SK-N-MC (cell line): Measurements from ENCODE around the gene SPZ1.
"Not testable (repeated sequence)": the region's sequence is repeated elsewhere in the genome, so short reads cannot be mapped to it uniquely, and the experiment has no call there.

Experiments used
- DNase-seq: peaks from one replicate; pipeline ENCODE4 v3.0.0-alpha.2; 2011; ENCODE audit warnings: low read depth, low spot score
- H3K27ac ChIP-seq: fragments of 200-600 bp; sonication (generic); 2 replicates; pipeline ENCODE4 v1.5.1; 2016; ENCODE audit warnings: mixed run types
- H3K36me3 ChIP-seq: fragments of 200-600 bp; sonication (generic); 2 replicates; pipeline ENCODE4 v1.6.1; 2017; ENCODE audit warnings: antibody characterized with exemption, low read length, mixed read lengths; ENCODE audit not compliant: insufficient read depth
- H3K4me3 ChIP-seq: fragments of 200-600 bp; sonication (generic); 2 replicates; pipeline ENCODE4 v1.5.1; 2016
- H3K9ac ChIP-seq: fragments of 200-600 bp; sonication (generic); 2 replicates; pipeline ENCODE4 v1.8.0; 2017; ENCODE audit warnings: mixed run types, mixed read lengths; ENCODE audit not compliant: insufficient read length
- H3K9me3 ChIP-seq: fragments of 200-600 bp; sonication (generic); 2 replicates; pipeline ENCODE4 v1.6.1; 2017; ENCODE audit warnings: low read depth, mild to moderate bottlenecking, antibody characterized with exemption, low read length, moderate library complexity, mixed read lengths
- EZH2 ChIP-seq: fragments of 200-600 bp; sonication (generic); IDR thresholded peaks from one replicate; pipeline ENCODE4 v1.6.1; 2017; ENCODE audit warnings: antibody characterized with exemption
- FOXP2 ChIP-seq: optimal IDR thresholded peaks from 2 replicates; pipeline ENCODE3; 2011; ENCODE audit warnings: mild to moderate bottlenecking, moderate library complexity; ENCODE audit not compliant: insufficient read depth; ENCODE audit errors: extremely low read length, control extremely low read depth
- POLR2AphosphoS5 ChIP-seq: IDR thresholded peaks from 2 replicates; pipeline ENCODE4 v1.6.1; 2012; ENCODE audit warnings: mild to moderate bottlenecking, low read depth, low read length, borderline replicate concordance

Gene SPZ1

GRCh38 chr5:80289320-80289719 lies 30.5 kb upstream of the SPZ1 start:
- Histone ChIP-seq H3K4me3 (no peak overlapping the region), H3K36me3 (no peaks in the 10 kb centered on the region), H3K9ac (no peak overlapping the region), H3K9me3 (no peaks in the 10 kb centered on the region), H3K27ac (no peak overlapping the region)
- DNase-seq = no peak
- TF ChIP-seq FOXP2 = no peak
- no peak for TF ChIP-seq EZH2
- no peak for TF ChIP-seq POLR2AphosphoS5

- TF ChIP-seq POLR2AphosphoS5 (no peak), EZH2 (no peak), FOXP2 (no peak)
- no peak for DNase-seq
- no peak overlapping the region for H3K9ac ChIP-seq
- H3K27ac ChIP-seq = no peak overlapping the region
- H3K36me3 ChIP-seq = no peaks in the 10 kb centered on the region
- H3K9me3 ChIP-seq = no peaks in the 10 kb centered on the region
- H3K4me3 ChIP-seq = no peak overlapping the region
These were observed 28.0 kb upstream of the SPZ1 start for GRCh38 chr5:80291761-80292160.

GRCh38 chr5:80296121-80296520 lies 23.7 kb upstream of the SPZ1 start:
- DNase-seq = no peak
- H3K9ac ChIP-seq = peak overlapping the region; percentile 2
- peak overlapping the region; percentile 54; the same call in 1 of the 2 replicates for H3K27ac ChIP-seq
- H3K9me3 ChIP-seq = no peaks in the 10 kb centered on the region
- TF ChIP-seq EZH2 = no peak
- TF ChIP-seq POLR2AphosphoS5 = no peak
- no peak for TF ChIP-seq FOXP2
- H3K36me3 ChIP-seq = no peaks in the 10 kb centered on the region
- H3K4me3 ChIP-seq = peak overlapping the region; percentile 5; the same call in 1 of the 2 replicates

GRCh38 chr5:80299601-80300000 lies 20.2 kb upstream of the SPZ1 start:
- H3K36me3 ChIP-seq = no peaks in the 10 kb centered on the region
- TF ChIP-seq FOXP2 = no peak
- TF ChIP-seq EZH2 = no peak
- no peak for TF ChIP-seq POLR2AphosphoS5
- no peak overlapping the region for H3K4me3 ChIP-seq
- no peak for DNase-seq
- H3K9me3 ChIP-seq = no peaks in the 10 kb centered on the region
- H3K27ac ChIP-seq = no peak overlapping the region
- no peak overlapping the region for H3K9ac ChIP-seq

GRCh38 chr5:80300125-80300524 lies 19.7 kb upstream of the SPZ1 start:
- no peak overlapping the region for H3K27ac ChIP-seq
- H3K9me3 ChIP-seq = no peaks in the 10 kb centered on the region
- no peaks in the 10 kb centered on the region for H3K36me3 ChIP-seq
- no peak overlapping the region for H3K4me3 ChIP-seq
- no peak for DNase-seq
- TF ChIP-seq FOXP2 (no peak), POLR2AphosphoS5 (no peak), EZH2 (no peak)
- H3K9ac ChIP-seq = no peak overlapping the region

- H3K27ac ChIP-seq, H3K4me3 ChIP-seq, H3K9ac ChIP-seq, H3K9me3 ChIP-seq, H3K36me3 ChIP-seq, DNase-seq: not testable (repeated sequence)
These were observed 19.0 kb upstream of the SPZ1 start for GRCh38 chr5:80300796-80301195.

- not testable (repeated sequence) for H3K9ac ChIP-seq, H3K4me3 ChIP-seq, H3K9me3 ChIP-seq, DNase-seq, H3K27ac ChIP-seq, H3K36me3 ChIP-seq
These were observed 18.5 kb upstream of the SPZ1 start for GRCh38 chr5:80301342-80301741.

GRCh38 chr5:80302636-80303035 lies 17.2 kb upstream of the SPZ1 start:
- DNase-seq = no peak
- H3K27ac ChIP-seq = no peak overlapping the region
- TF ChIP-seq FOXP2 (no peak), POLR2AphosphoS5 (no peak), EZH2 (no peak)
- no peaks in the 10 kb centered on the region for H3K36me3 ChIP-seq
- no peak overlapping the region for H3K4me3 ChIP-seq
- no peak overlapping the region for H3K9ac ChIP-seq
- H3K9me3 ChIP-seq = no peaks in the 10 kb centered on the region

GRCh38 chr5:80308526-80308925 lies 11.3 kb upstream of the SPZ1 start:
- TF ChIP-seq EZH2 (no peak), FOXP2 (no peak), POLR2AphosphoS5 (no peak)
- Histone ChIP-seq H3K36me3 (no peaks in the 10 kb centered on the region), H3K4me3 (no peak overlapping the region)

More at GRCh38 chr5:80308526-80308925, 11.3 kb upstream of the SPZ1 start:
- Histone ChIP-seq H3K9me3 (no peaks in the 10 kb centered on the region), H3K9ac (no peak overlapping the region), H3K27ac (no peak overlapping the region)
- no peak for DNase-seq
